ENCODE results near the gene MKNK2.

DNA sequence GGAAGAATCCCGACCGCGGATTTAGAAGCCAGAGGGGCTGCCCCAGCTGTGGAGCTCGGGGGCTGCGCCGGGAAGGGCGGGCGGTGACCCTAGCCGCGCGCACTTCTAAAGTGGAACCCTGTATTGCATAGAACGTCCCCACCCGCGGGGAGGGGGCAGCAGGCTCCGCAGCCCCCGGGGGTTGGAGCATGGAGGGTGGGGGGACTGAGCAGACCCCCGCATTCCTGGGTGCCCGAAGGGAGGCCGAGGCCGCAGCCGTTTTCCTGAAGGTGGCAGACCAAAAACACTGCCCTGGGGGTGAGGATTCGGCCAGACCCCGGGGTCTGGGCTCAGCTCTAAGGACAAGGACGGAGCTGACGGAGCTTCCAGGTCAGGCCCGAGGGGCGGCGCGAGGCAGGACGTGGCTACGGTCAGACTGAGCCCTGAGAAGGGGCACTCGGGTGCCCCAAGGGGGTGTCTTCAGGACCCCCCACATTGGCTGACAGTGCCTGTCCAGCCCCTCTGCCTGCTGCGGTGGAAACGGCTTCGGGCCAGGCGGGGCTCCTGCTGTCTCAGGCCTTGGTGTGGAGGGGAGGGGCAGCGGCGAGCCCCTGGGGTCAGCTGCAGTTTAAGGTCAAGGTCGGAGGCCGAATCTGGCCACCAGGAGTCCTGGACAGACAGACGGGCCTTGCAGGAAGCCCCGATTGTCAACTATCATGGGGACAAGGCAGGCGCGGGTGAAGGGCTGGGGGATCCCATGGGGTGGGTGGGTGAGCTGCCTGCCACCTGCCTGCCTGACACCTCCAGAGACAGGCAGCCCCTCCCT, 12.6 kb downstream of the MKNK2 start:
- TF ChIP-seq, protein P1, sequence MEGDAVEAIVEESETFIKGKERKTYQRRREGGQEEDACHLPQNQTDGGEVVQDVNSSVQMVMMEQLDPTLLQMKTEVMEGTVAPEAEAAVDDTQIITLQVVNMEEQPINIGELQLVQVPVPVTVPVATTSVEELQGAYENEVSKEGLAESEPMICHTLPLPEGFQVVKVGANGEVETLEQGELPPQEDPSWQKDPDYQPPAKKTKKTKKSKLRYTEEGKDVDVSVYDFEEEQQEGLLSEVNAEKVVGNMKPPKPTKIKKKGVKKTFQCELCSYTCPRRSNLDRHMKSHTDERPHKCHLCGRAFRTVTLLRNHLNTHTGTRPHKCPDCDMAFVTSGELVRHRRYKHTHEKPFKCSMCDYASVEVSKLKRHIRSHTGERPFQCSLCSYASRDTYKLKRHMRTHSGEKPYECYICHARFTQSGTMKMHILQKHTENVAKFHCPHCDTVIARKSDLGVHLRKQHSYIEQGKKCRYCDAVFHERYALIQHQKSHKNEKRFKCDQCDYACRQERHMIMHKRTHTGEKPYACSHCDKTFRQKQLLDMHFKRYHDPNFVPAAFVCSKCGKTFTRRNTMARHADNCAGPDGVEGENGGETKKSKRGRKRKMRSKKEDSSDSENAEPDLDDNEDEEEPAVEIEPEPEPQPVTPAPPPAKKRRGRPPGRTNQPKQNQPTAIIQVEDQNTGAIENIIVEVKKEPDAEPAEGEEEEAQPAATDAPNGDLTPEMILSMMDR (IDR thresholded peaks at IDR 0.05), result no peak
- TF ChIP-seq POLR2A (IDR thresholded peaks at IDR 0.05) (no peak), EP300 (IDR thresholded peaks at IDR 0.05) (no peak)
